ENCODE results near the gene WNT9B. TPM values are rescaled to one million over a fixed set of nuclear protein-coding genes. Genes with fewer than 3 reads are reported as not detected.

WNT9B gene
- total RNA-seq, 1 experiment from 2014 or later = 0.70 TPM

DNA sequence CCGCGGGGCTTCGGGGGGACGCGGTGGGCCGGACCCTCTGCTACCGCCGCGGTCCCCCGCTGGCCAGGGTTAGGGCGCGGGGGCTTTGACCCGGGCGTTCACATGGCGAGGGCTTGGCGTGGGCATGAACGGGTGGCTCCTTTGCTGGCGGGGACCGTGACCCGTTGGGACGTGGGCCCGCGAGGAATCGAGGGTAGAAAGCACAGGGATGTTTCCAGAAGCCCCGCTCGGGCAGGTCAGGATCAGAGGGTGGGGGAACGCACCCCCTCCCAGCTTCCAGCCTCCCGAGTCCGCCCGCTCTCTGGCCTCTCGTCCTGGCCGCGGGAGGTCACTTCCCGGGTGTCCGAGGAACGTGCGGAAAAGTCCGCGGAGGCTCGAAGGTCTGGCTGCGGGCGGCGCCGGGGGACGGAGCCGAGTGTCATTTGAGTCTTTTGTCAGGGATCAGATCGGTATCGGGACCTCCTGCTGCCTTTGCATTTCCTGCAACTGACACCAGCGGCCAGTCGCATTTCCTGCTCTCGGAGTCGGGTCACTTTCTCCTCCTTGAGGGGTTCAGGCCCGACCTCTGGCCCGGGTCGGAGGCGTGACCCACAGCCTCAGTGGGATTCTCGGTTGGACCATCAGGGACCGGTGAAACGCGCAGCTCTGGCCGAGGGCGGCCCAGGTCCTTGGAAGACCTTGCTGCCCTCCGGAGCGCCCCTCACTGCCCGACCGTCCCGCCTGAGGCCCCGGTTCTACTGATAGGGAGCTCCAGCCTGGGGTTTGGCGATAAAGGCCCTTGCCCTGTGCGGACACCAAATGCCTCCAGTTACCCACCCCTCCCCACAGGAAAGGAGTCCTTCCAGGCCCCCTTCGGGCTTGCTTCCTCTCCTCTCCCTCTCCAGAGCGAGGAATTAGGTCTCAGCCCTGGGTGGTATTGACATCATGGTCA, 32.2 kb upstream of the WNT9B start:
- H3K4me1 ChIP-seq (ENCODE audit: insufficient read depth, low read length) = peaks cover 11% of the 10 kb centered on the region; the same call in 1 of the 2 replicates
- no peak overlapping the region; a peak in 1 of 7 replicates for H3K27ac Mint-ChIP-seq
- DNase-seq = peak; percentile 96
- H3K4ac ChIP-seq (ENCODE audit: low read depth, low read length) = no peak overlapping the region
- H4K91ac ChIP-seq (ENCODE audit: insufficient read length, low read depth, low read length) = no peak overlapping the region
- peaks cover 31% of the 10 kb centered on the region for H3K23me2 ChIP-seq (ENCODE audit: insufficient read length, low read depth, low read length, poor library complexity, severe bottlenecking)
- no peaks in the 10 kb centered on the region for H3K9me3 ChIP-seq (ENCODE audit: control insufficient read depth, low read depth, low read length)
- H3K56ac ChIP-seq (ENCODE audit: insufficient read length, low read depth, low read length) = no peak overlapping the region
- H4K5ac ChIP-seq (ENCODE audit: insufficient read length, low read depth, low read length) = no peak overlapping the region
- peaks cover 77% of the 10 kb centered on the region for H3K27me3 Mint-ChIP-seq (ENCODE audit: low read depth)
- H3K14ac ChIP-seq (ENCODE audit: insufficient read depth, low read length) = peak overlapping the region; percentile 84
- H3K79me2 ChIP-seq (ENCODE audit: insufficient read depth, low read length) = no peaks in the 10 kb centered on the region
- H2BK15ac ChIP-seq (ENCODE audit: low read depth, low read length) = no peak overlapping the region
- no peak for TF ChIP-seq CTCF (conservative IDR thresholded peaks at IDR 0.05)
- no peak overlapping the region for H3K18ac ChIP-seq (ENCODE audit: insufficient read length, low read depth, low read length)
- H3K4me1 Mint-ChIP-seq = peaks cover 52 to 57% of the 10 kb centered on the region in 2 experiments
- H2BK5ac ChIP-seq (ENCODE audit: insufficient read length, low read length) = no peak overlapping the region
- no peak overlapping the region for H3K27ac ChIP-seq (ENCODE audit: insufficient read length, low read depth, low read length)
- no peaks in the 10 kb centered on the region for H3K79me1 ChIP-seq (ENCODE audit: insufficient read depth, low read depth, low read length, poor library complexity, severe bottlenecking)
- no peak overlapping the region for H2BK12ac ChIP-seq (ENCODE audit: insufficient read length, low read depth, low read length)
- no CpG with 5 or more reads among the region's 72 CpGs for WGBS (ENCODE audit: extremely low coverage, insufficient read length, low lambda C conversion rate)
- no peak overlapping the region for H2BK20ac ChIP-seq (ENCODE audit: low read depth, low read length, poor library complexity, severe bottlenecking)
- no peaks in the 10 kb centered on the region; a peak in 2 of 5 replicates for H3K9me3 Mint-ChIP-seq
- no peak overlapping the region for H3K9ac ChIP-seq (ENCODE audit: extremely low read depth, insufficient read length, low read length)
- no peaks in the 10 kb centered on the region; a peak in 1 of 7 replicates for H3K36me3 Mint-ChIP-seq (ENCODE audit: insufficient read depth in 1 of 3, low read depth in 3 of 3)
- H3K23ac ChIP-seq (ENCODE audit: insufficient read length, low read depth, low read length) = no peak overlapping the region
- H3K4me2 ChIP-seq (ENCODE audit: insufficient read depth, insufficient read length, low read length) = peak overlapping the region; percentile 82
- H2BK120ac ChIP-seq (ENCODE audit: low read depth, low read length, poor library complexity, severe bottlenecking) = no peak overlapping the region
- no peak overlapping the region for H2AFZ ChIP-seq (ENCODE audit: low read length)
- no peak overlapping the region for H3T11ph ChIP-seq (ENCODE audit: low read length)
- H3K27me3 ChIP-seq (ENCODE audit: insufficient read depth, low read length) = peaks cover 39% of the 10 kb centered on the region
- H3K4me3 Mint-ChIP-seq = peak overlapping the region; percentile 80 to 81
- no peaks in the 10 kb centered on the region for H4K20me1 ChIP-seq (ENCODE audit: control insufficient read depth, insufficient read depth, insufficient read length)
- H2AK5ac ChIP-seq (ENCODE audit: insufficient read length, low read length) = no peak overlapping the region
- no peak overlapping the region for H4K8ac ChIP-seq (replicated peaks; ENCODE audit: insufficient read length, low read depth, low read length)
